Colonic mucosa (tissue), 4 donors: ENCODE results near the gene IL36G. TPM values are rescaled to one million over a fixed set of nuclear protein-coding genes. Genes with fewer than 3 reads are reported as not detected.

ENCODE experiments used
- DNase-seq: peaks from one replicate; pipeline ENCODE4 v3.0.0-alpha.2; 2020
- H3K27ac ChIP-seq: fragments of 200-600 bp; one replicate; pipeline ENCODE4 v1.8.0; 2021
- H3K27me3 ChIP-seq: fragments of 200-600 bp; one replicate; pipeline ENCODE4 v1.8.0; 2021
- H3K36me3 ChIP-seq: fragments of 200-600 bp; one replicate; pipeline ENCODE4 v1.8.0; 2021
- H3K4me1 ChIP-seq: fragments of 200-600 bp; one replicate; pipeline ENCODE4 v1.8.0; 2021; ENCODE audit warnings: mild to moderate bottlenecking
- H3K4me3 ChIP-seq: fragments of 200-600 bp; one replicate; pipeline ENCODE4 v1.8.0; 2021
- H3K9ac ChIP-seq, 2 donors: one replicate each; pipeline ENCODE4 v1.7.0; 2013; ENCODE audit warnings: control low read depth in 2 of 2, low read depth in 2 of 2, low read length in 2 of 2
- H3K9me3 ChIP-seq: fragments of 200-600 bp; one replicate; pipeline ENCODE4 v1.8.0; 2021
- CTCF ChIP-seq: fragments of 200-600 bp; IDR thresholded peaks from one replicate; pipeline ENCODE4 v1.8.0; 2022; ENCODE audit warnings: antibody characterized with exemption, mild to moderate bottlenecking
- intact Hi-C: fragments of 100-400 bp; cut with DNase I; formaldehyde crosslinking; loops from one replicate; pipeline ENCODE4 v1.14.1; 2022
- total RNA-seq, 2 donors: library from RNA; stranded (reverse); fragmentation: NEBNext Ultra II Directional in 1 of 2; extraction: Animal tissue kit (Norgen Biotek cat#: 25700) in 1 of 2; gene quantifications; one replicate each; pipeline ENCODE4 v1.2.1, GENCODE V29; 2021
- donor health status: healthy.
- donor health status: DM: no; HTN: no; CAD: no.
- donor health status: DM: no; HTN: no; CAD: no.

IL36G gene
- total RNA-seq, 2 donors from 2014 or later: 0.40 to 0.69 TPM

DNA sequence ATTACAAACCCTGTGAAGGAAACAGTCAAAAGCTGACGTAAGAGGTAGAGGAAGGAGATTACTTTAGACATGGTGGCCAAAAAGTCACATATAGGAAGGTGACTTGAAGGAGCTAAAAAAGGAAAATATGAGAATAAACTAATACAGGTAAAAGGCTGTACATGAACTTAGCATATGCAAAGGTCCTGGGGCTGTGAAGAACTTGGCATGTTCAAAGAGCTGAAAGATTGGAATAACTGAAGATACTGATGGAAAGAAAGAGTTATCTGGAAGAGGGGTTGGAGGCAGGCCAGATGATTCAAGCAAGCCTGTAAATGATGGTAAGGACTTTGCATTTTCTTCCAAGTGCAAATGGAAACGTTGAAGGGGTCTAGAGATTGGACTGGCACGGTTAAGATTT, 40.7 kb downstream of the IL36G start:
- Histone ChIP-seq H3K27ac (no peak overlapping the region), H3K27me3 (no peaks in the 10 kb centered on the region), H3K9me3 (no peaks in the 10 kb centered on the region), H3K4me3 (no peak overlapping the region), H3K4me1 (no peaks in the 10 kb centered on the region), H3K36me3 (no peaks in the 10 kb centered on the region), H3K9ac (no peak overlapping the region)
- intact Hi-C loops: no loop called here
- no peak for TF ChIP-seq CTCF
- DNase-seq: no peak

- Histone ChIP-seq H3K9ac (no peak overlapping the region), H3K27me3 (no peaks in the 10 kb centered on the region), H3K27ac (no peak overlapping the region), H3K36me3 (no peaks in the 10 kb centered on the region), H3K9me3 (no peaks in the 10 kb centered on the region), H3K4me1 (no peaks in the 10 kb centered on the region), H3K4me3 (no peak overlapping the region)
- DNase-seq: no peak
- no peak for TF ChIP-seq CTCF
- intact Hi-C loops: no loop called here
Observed at GRCh38 chr2:113021312-113021711, 43.5 kb downstream of the IL36G start.

DNA sequence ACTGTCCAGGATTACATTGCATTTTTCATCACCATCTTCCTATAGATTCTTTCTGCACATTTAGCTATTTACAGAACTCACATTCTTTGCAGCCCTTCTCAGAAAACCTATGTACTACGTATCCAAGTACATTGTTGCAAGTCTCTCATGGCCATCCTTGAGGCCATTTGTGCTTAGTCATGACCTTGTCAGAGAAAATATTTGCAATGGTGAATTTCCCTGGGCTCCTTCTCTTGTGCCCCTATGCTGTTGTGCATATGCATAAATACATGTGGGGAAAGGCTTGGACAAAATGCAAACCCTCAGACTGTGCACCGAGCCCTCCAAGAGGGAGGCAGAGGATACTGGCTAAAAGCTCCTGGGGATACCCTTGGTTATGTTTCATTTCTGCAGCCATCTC, 47.0 kb downstream of the IL36G start:
- no peak overlapping the region for H3K9ac ChIP-seq
- DNase-seq: no peak

DNA sequence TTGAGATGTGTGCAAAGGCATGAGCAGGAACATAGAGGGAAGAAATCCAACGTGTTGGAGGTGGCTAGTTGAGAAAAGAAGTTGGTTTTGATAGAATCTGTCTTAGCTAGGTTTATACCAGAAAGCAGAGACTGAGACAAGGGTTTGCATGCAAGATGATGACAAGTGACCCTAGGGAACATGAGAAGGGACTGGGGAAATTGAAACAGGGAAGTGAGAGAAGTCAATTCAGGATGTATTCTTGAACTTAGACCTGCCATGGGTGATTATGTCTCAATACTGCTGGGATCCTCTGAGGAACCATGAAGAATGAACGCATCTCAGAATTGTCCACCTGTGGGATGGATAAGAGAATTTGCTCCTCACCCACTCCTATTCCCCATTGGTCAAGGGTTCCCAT, 47.9 kb downstream of the IL36G start:
- Histone ChIP-seq H3K4me1 (no peaks in the 10 kb centered on the region), H3K27me3 (no peaks in the 10 kb centered on the region), H3K4me3 (no peak overlapping the region), H3K9me3 (no peaks in the 10 kb centered on the region), H3K9ac (no peak overlapping the region), H3K27ac (no peak overlapping the region), H3K36me3 (no peaks in the 10 kb centered on the region)
- DNase-seq: no peak
- TF ChIP-seq CTCF: no peak
- intact Hi-C loops: no loop called here

More for the DNA sequence above, 47.0 kb downstream of the IL36G start:
- no peaks in the 10 kb centered on the region for H3K4me1 ChIP-seq
- no peak for TF ChIP-seq CTCF
- H3K27me3 ChIP-seq: no peaks in the 10 kb centered on the region
- intact Hi-C loops: no loop called here
- no peak overlapping the region for H3K27ac ChIP-seq
- no peaks in the 10 kb centered on the region for H3K9me3 ChIP-seq
- no peak overlapping the region for H3K4me3 ChIP-seq
- no peaks in the 10 kb centered on the region for H3K36me3 ChIP-seq

GRCh38 chr2:113027691-113028090, 49.9 kb downstream of the IL36G start:
- H3K36me3 ChIP-seq: no peaks in the 10 kb centered on the region
- H3K4me3 ChIP-seq: no peak overlapping the region
- H3K27me3 ChIP-seq: no peaks in the 10 kb centered on the region
- no peak for DNase-seq
- intact Hi-C loops: no loop called here
- H3K9ac ChIP-seq: no peak overlapping the region
- no peak overlapping the region for H3K27ac ChIP-seq
- no peaks in the 10 kb centered on the region for H3K4me1 ChIP-seq
- no peaks in the 10 kb centered on the region for H3K9me3 ChIP-seq
- no peak for TF ChIP-seq CTCF

- H3K4me3 ChIP-seq: no peak overlapping the region
- no peaks in the 10 kb centered on the region for H3K4me1 ChIP-seq
- no peak overlapping the region for H3K27ac ChIP-seq
- DNase-seq: no peak
- TF ChIP-seq CTCF: no peak
- no peaks in the 10 kb centered on the region for H3K36me3 ChIP-seq
- no peaks in the 10 kb centered on the region for H3K9me3 ChIP-seq
- no peak overlapping the region for H3K9ac ChIP-seq
- no peaks in the 10 kb centered on the region for H3K27me3 ChIP-seq
- intact Hi-C loops: no loop called here
Observed at GRCh38 chr2:113028112-113028511, 50.3 kb downstream of the IL36G start.
